ENCODE data around the gene DPP6. TPM values are rescaled to one million over a fixed set of nuclear protein-coding genes. Genes with fewer than 3 reads are reported as not detected.

Gene DPP6
- total RNA-seq, 1 donor from 2014 or later, result not detected

DNA sequence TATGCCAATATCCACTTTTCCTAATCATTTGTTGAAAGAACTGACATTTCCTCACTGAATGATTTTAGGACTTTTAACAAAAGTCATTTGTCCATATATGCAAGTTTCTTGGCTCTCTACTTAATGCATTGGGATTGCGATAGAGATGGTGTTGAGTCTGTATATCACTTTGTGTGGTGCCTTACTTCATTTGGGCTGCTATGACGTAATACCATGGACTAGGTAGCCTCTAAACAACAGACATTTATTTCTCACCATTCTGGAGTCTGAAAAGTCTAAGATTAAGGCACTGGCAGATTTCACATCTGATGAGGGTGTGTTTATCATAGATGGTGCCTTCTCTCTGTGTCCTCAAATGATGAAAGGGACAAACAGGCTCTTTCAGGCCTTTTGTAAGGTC, 342.6 kb downstream of the DPP6 start:
- Mint-ChIP-seq H3K27ac (no peak overlapping the region), H3K4me1 (no peaks in the 10 kb centered on the region)
- POLR2A ChIA-PET, result no interaction called here

GRCh38 chr7:154406312-154406711, 354.1 kb downstream of the DPP6 start:
- CTCF ChIA-PET, result no interaction called here
- POLR2A ChIA-PET, result no interaction called here
- no peak overlapping the region for H3K4me3 Mint-ChIP-seq

More for the DNA sequence above, 342.6 kb downstream of the DPP6 start:
- TF ChIP-seq, protein P1, sequence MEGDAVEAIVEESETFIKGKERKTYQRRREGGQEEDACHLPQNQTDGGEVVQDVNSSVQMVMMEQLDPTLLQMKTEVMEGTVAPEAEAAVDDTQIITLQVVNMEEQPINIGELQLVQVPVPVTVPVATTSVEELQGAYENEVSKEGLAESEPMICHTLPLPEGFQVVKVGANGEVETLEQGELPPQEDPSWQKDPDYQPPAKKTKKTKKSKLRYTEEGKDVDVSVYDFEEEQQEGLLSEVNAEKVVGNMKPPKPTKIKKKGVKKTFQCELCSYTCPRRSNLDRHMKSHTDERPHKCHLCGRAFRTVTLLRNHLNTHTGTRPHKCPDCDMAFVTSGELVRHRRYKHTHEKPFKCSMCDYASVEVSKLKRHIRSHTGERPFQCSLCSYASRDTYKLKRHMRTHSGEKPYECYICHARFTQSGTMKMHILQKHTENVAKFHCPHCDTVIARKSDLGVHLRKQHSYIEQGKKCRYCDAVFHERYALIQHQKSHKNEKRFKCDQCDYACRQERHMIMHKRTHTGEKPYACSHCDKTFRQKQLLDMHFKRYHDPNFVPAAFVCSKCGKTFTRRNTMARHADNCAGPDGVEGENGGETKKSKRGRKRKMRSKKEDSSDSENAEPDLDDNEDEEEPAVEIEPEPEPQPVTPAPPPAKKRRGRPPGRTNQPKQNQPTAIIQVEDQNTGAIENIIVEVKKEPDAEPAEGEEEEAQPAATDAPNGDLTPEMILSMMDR (IDR thresholded peaks at IDR 0.05), result no peak
- Mint-ChIP-seq H3K36me3 (ENCODE audit: low read depth) (no peaks in the 10 kb centered on the region), H3K4me3 (no peak overlapping the region), H3K9me3 (peaks cover 12% of the 10 kb centered on the region), H3K27me3 (no peaks in the 10 kb centered on the region)
- DNase-seq (no peak), ATAC-seq (ENCODE audit: low read depth) (no peak)
- intact Hi-C loops (cut with micrococcal nuclease), result no loop called here
- CTCF ChIA-PET, result no interaction called here

GRCh38 chr7:154409703-154410311, 357.6 kb downstream of the DPP6 start:
- ChIA-PET POLR2A (no interaction called here), CTCF (no interaction called here)
- H3K4me3 Mint-ChIP-seq, result no peak overlapping the region
- no peak overlapping the region for H3K27ac Mint-ChIP-seq
- no peaks in the 10 kb centered on the region for H3K27me3 Mint-ChIP-seq
- TF ChIP-seq, protein P1 (IDR thresholded peaks at IDR 0.05), result no peak
- no peaks in the 10 kb centered on the region for H3K9me3 Mint-ChIP-seq
- H3K4me1 Mint-ChIP-seq, result no peaks in the 10 kb centered on the region
- intact Hi-C loops (cut with micrococcal nuclease), result no loop called here
- DNase-seq (no peak), ATAC-seq (ENCODE audit: low read depth) (no peak)
- no peaks in the 10 kb centered on the region for H3K36me3 Mint-ChIP-seq (ENCODE audit: low read depth)

More at GRCh38 chr7:154406312-154406711, 354.1 kb downstream of the DPP6 start:
- H3K27me3 Mint-ChIP-seq, result no peaks in the 10 kb centered on the region
- TF ChIP-seq, protein P1 (IDR thresholded peaks at IDR 0.05), result no peak
- H3K4me1 Mint-ChIP-seq, result no peaks in the 10 kb centered on the region
- H3K36me3 Mint-ChIP-seq (ENCODE audit: low read depth), result no peaks in the 10 kb centered on the region
- ATAC-seq (ENCODE audit: low read depth) (no peak), DNase-seq (no peak)
- no peaks in the 10 kb centered on the region for H3K9me3 Mint-ChIP-seq
- intact Hi-C loops (cut with micrococcal nuclease), result no loop called here
- H3K27ac Mint-ChIP-seq, result no peak overlapping the region

DNA sequence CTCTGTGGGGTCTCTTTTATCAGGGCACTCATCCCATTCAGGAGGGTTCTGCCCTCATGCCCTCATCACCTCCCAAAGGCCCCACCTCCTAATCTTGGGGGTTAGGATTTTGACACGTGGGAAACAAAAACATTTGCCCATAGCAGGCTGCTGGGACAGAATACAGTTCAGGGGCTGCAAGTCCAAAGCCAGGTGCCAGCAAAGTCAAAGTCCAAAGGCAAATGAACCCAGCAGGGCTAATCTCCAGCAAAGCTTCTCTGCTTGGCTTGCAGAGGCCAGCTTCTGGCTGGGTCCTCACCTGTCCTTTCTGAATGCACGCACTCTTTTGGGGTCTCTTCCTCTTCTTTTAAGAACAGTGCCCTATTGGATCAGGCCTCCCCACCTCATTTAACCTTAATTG, 359.9 kb downstream of the DPP6 start:
- H3K36me3 Mint-ChIP-seq (ENCODE audit: low read depth), result no peaks in the 10 kb centered on the region
- no peaks in the 10 kb centered on the region for H3K4me1 Mint-ChIP-seq
- TF ChIP-seq, protein P1 (IDR thresholded peaks at IDR 0.05), result no peak
- no peak overlapping the region for H3K27ac Mint-ChIP-seq
- H3K27me3 Mint-ChIP-seq, result no peaks in the 10 kb centered on the region
- intact Hi-C loops (cut with micrococcal nuclease), result no loop called here
- no peaks in the 10 kb centered on the region for H3K9me3 Mint-ChIP-seq
- H3K4me3 Mint-ChIP-seq, result no peak overlapping the region
- DNase-seq (no peak), ATAC-seq (ENCODE audit: low read depth) (no peak)
- ChIA-PET POLR2A (no interaction called here), CTCF (no interaction called here)

GRCh38 chr7:154415709-154416399, 363.7 kb downstream of the DPP6 start:
- TF ChIP-seq, protein P1 (IDR thresholded peaks at IDR 0.05), result no peak
- no peak for ATAC-seq (ENCODE audit: low read depth)
- POLR2A ChIA-PET, result no interaction called here

More at GRCh38 chr7:154415709-154416399, 363.7 kb downstream of the DPP6 start:
- H3K36me3 Mint-ChIP-seq (ENCODE audit: low read depth), result no peaks in the 10 kb centered on the region
- H3K4me3 Mint-ChIP-seq, result no peak overlapping the region
- no peaks in the 10 kb centered on the region for H3K4me1 Mint-ChIP-seq
- H3K27ac Mint-ChIP-seq, result no peak overlapping the region
- peaks cover 3% of the 10 kb centered on the region for H3K9me3 Mint-ChIP-seq
- intact Hi-C loops (cut with micrococcal nuclease), result no loop called here
- CTCF ChIA-PET, result no interaction called here
- H3K27me3 Mint-ChIP-seq, result no peaks in the 10 kb centered on the region
- no peak for DNase-seq

Data from activated B cell treated with CpG ODN at 0.5 μM for 24 hours (primary cell).